GM15510 (cell line): ENCODE data around the gene ODAD4.

Experiments
- POLR2A ChIP-seq: IDR thresholded peaks from 3 replicates; pipeline ENCODE4 v1.6.1; 2011; ENCODE audit warnings: borderline replicate concordance; ENCODE audit not compliant: insufficient read length; ENCODE audit errors: extremely low read depth

The ODAD4 gene

GRCh38 chr17:41930009-41930832, at the start of gene ODAD4:
ODAD4 (plus strand) TSS chr17:41930617; CDS start chr17:41930724, 107 bp downstream.
- TF ChIP-seq POLR2A, result peak; percentile 97

- TF ChIP-seq POLR2A, result no peak
These were observed 47.7 kb upstream of the ODAD4 start for GRCh38 chr17:41882756-41883155.

GRCh38 chr17:41885733-41886132, 44.7 kb upstream of the ODAD4 start:
- TF ChIP-seq POLR2A, result no peak

GRCh38 chr17:41888332-41888965, 42.0 kb upstream of the ODAD4 start:
- no peak for TF ChIP-seq POLR2A

DNA sequence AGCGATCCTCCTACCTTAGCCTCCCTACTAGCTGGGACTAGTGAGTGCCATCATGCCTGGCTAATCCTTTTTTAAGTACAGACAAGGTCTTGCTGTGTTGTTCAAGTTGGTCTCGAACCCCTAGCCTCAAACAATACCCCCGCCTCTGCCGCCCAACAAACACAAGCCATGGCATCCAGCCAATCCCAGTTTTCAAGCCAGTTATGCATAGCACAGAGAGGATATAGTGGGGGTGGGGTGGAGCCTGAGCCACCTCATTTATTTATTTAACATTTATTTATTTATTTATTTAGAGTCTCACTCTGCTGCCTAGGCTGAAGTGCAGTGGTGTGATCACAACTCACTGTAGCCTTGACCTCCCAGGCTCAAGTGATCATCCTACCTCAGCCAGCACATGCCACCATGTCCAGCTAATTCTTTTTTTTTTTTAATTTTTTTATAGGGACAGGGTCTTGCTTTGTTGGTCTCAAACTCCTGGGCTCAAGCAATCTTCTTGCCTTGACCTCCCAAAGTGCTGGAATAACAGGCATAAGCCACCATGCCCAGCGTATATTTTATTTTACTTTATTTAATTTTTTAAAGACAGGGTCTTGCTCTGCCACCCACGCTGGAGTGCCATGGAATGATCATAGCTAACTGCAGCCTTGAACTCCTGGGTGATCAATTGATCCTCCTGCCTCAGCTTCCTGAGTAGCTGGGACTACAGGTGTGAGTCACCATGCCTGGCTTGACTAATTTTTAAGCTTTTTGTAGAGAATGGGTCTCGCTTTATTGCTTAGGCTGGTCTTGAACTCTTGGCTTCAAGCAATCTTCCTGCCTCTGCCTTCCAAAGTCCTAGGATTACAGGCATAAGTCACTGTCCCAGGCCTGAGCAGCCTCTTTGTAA, 39.0 kb upstream of the ODAD4 start:
- TF ChIP-seq POLR2A, result no peak

DNA sequence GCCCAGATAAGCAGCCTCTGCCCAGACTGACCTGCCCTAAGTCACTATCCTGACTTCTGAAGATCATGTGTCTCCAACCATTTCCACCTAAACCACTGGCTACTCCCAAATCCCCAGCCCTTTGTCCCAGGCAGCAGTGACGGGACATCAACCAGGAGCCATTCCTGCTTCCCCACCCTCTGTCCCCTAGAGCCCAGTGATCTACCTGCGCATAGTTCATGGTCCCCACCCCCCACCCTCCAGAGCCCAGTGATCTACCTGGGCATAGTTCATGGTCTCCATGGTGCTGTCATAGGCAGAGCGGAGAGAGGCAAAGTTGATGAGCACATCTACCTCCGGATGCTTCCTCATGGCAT, 38.4 kb upstream of the ODAD4 start:
- no peak for TF ChIP-seq POLR2A

GRCh38 chr17:41893384-41893783, 37.0 kb upstream of the ODAD4 start:
- no peak for TF ChIP-seq POLR2A

- no peak for TF ChIP-seq POLR2A
These were observed 35.6 kb upstream of the ODAD4 start for GRCh38 chr17:41894791-41895331.

DNA sequence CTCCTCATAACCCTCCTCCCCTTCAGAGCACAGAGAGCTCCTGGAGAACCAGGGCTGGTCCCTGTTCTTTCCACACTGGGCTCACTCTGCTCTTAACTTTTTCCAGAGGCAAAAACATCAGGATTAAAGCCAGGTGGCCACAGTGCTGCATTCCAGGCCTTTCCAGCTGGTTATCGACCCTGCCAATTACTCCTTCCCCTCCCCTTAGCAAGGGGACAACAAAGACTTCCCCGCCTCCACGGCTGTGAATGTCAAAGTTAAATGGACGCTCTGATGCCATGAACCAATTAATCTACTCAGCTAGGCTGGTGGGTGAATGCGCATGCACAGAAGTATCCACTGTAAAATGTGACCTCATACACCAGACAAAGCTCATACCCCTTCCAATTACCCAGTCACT, 34.8 kb upstream of the ODAD4 start:
- TF ChIP-seq POLR2A, result no peak

GRCh38 chr17:41896726-41897125, 33.7 kb upstream of the ODAD4 start:
- TF ChIP-seq POLR2A, result no peak

DNA sequence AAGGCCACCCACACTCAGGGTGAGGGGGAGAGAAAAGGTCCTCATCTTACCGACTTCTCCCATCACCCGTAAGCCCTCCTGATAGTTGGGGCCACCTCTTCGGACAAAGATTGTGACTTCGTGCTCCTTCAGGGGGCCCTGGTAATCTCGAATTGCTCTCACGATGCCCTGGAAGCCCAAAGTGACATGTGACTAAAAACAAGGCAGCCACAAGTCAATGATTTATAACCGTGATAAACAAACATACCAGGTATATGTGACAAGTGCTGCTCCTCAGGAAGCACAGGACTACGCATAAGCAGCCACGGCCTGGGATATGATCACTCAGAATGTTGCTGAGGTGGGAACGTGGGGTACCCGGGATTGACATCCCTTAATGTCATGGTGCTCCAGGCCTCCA, 28.8 kb upstream of the ODAD4 start:
- no peak for TF ChIP-seq POLR2A

DNA sequence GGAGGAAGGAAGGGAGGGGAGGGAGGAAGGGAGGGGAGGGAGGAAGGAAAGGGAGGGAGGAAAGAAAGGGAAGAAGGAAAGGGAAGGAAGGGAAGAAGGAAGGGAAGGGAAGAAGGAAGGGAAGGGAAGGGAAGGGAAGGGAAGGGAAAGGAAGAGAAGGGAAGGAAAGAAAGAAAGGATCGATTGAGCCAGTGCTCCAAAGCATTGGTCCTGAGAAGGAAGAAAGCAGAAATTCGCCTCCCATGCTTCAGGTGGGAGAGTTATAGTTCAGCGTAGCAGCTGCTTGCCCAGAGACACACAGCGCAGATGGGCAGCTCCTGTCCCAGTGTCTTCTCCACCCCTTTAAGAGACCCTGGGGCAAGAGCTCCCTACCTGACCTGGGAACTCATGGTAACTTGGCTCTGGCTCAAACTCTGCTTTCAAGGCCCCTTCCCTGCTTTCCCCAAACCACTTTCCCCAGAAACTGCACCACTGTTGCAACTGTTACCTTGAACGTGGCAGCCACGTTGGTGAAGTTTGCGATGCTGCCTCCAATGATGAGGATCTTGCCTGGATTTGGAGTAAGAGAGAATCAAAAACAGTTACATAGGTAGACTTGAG, 26.1 kb upstream of the ODAD4 start:
- no peak for TF ChIP-seq POLR2A

DNA sequence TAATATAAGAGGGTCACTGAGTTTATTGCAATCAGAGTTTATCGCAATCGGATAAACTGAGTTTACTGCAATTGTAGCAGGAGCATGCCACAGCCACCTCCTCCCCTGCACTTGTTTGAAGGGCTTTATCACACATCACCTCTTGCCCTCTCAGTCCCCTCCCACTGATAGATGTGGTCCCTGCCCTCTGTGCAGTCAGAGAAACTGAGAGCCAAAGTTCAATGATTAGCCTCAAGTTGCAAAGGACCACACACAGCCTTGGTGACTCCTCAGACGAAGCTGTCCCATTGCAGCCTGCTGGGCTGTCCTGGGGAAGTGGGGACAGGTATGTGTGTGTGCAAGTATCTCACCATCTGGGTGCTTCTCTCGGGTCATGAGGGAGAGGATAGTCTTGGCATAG, 25.2 kb upstream of the ODAD4 start:
- no peak for TF ChIP-seq POLR2A

- no peak for TF ChIP-seq POLR2A
These were observed 23.8 kb upstream of the ODAD4 start for GRCh38 chr17:41906465-41907184.
